ENCODE results near the gene NBAS. TPM values are rescaled to one million over a fixed set of nuclear protein-coding genes. Genes with fewer than 3 reads are reported as not detected.

Gene NBAS
- total and polyA plus RNA-seq, 12 donors, result 26.4 to 79.1 (median 56.3) TPM

GRCh38 chr2:15457868-15458267, 103.3 kb downstream of the NBAS start:
- H3K9me3 ChIP-seq, result no peaks in the 10 kb centered on the region
- TF ChIP-seq, protein P1, sequence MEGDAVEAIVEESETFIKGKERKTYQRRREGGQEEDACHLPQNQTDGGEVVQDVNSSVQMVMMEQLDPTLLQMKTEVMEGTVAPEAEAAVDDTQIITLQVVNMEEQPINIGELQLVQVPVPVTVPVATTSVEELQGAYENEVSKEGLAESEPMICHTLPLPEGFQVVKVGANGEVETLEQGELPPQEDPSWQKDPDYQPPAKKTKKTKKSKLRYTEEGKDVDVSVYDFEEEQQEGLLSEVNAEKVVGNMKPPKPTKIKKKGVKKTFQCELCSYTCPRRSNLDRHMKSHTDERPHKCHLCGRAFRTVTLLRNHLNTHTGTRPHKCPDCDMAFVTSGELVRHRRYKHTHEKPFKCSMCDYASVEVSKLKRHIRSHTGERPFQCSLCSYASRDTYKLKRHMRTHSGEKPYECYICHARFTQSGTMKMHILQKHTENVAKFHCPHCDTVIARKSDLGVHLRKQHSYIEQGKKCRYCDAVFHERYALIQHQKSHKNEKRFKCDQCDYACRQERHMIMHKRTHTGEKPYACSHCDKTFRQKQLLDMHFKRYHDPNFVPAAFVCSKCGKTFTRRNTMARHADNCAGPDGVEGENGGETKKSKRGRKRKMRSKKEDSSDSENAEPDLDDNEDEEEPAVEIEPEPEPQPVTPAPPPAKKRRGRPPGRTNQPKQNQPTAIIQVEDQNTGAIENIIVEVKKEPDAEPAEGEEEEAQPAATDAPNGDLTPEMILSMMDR (IDR thresholded peaks at IDR 0.05), result no peak
- ATAC-seq (no peak), DNase-seq (no peak)
- peaks cover 0 to 11% (median 0%) of the 10 kb centered on the region in 9 donors for H3K4me1 ChIP-seq
- intact Hi-C loops (cut with DNase I), result no loop called here
- no peaks in the 10 kb centered on the region for H3K27me3 ChIP-seq
- WGBS, 2 donors, result 87 to 88% methylated on average over 5 of the region's 5 CpGs
- H3K36me3 ChIP-seq, result peaks cover 0 to 98% (median 8%) of the 10 kb centered on the region in 9 donors
- no peak overlapping the region for H3K4me3 ChIP-seq
- no peak overlapping the region for H3K27ac ChIP-seq

DNA sequence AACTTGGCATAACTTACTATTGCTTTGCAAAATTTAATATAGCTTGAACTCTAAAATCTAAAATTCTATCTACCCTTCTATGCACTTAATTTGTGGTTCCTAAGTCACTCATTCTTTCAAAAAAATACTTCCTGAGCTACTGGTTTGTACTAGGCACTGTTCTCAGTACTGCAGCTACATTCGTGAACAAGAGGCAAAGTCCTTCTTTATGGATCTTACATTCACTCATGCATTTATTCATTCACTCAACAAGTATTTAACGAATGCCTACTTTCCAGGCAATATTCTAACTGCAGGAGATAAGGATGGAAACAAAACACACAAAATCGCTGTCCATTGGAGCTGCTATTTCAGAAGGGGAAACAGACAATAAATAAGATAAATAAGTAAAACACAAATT, 104.8 kb downstream of the NBAS start:
- TF ChIP-seq, protein P1 (IDR thresholded peaks at IDR 0.05), result no peak
- DNase-seq (no peak), ATAC-seq (no peak)
- peaks cover 0 to 91% (median 4%) of the 10 kb centered on the region in 9 donors for H3K36me3 ChIP-seq
- H3K4me3 ChIP-seq, result no peak overlapping the region
- no peaks in the 10 kb centered on the region for H3K27me3 ChIP-seq
- 67 to 72% methylated on average over 3 of the region's 3 CpGs for WGBS, 2 donors
- no peak overlapping the region for H3K27ac ChIP-seq
- intact Hi-C loops (cut with DNase I), result no loop called here
- H3K4me1 ChIP-seq, result peaks cover 0 to 11% (median 0%) of the 10 kb centered on the region in 9 donors
- H3K9me3 ChIP-seq, result no peaks in the 10 kb centered on the region

- TF ChIP-seq, protein P1 (IDR thresholded peaks at IDR 0.05), result no peak
- H3K4me3 ChIP-seq, result no peak overlapping the region
- no peak overlapping the region for H3K27ac ChIP-seq
- H3K36me3 ChIP-seq, result peaks cover 0 to 44% (median 0%) of the 10 kb centered on the region in 9 donors
- peaks cover 0 to 26% (median 7%) of the 10 kb centered on the region in 9 donors for H3K4me1 ChIP-seq
- no peak for ATAC-seq
- DNase-seq, result no peak
- 97 to 98% methylated on average over 2 of the region's 2 CpGs for WGBS, 2 donors
- no peaks in the 10 kb centered on the region for H3K27me3 ChIP-seq
- peaks cover 0 to 12% (median 0%) of the 10 kb centered on the region in 11 donors for H3K9me3 ChIP-seq
- intact Hi-C loops (cut with DNase I), result no loop called here
These were observed 110.3 kb downstream of the NBAS start for GRCh38 chr2:15450808-15451207.

DNA sequence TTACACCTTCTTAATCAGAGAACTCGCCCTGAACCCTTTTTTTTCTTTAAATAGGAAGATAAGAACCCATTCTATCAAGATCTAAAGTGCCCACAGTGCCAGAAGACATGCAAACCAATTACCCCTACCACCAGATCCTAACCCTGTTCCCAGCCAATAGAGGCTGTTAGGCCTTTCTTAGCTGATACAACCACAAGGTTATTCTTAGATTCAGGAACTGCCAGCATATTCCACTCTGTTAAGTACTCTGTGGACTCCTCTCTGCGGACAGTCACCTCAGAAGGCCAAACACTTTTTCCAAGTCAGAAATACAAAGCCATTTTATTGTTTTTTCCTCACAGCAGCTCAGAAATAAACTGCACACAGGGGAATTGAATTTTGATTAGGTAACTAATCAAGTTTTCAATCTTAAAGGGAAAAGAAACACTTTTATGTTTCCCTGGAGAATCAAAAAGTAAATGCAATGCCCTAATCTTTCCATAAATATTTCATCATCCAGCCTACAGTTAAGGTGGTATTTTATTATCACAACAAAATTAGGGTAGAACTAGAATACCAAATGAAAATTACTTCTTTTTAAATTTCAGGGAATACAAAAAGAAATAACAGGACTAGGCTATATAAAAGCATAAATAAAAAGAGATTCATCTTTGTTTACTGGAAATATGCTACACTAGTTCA, 111.4 kb downstream of the NBAS start:
- 34 to 39% methylated on average over 2 of the region's 2 CpGs for WGBS, 2 donors
- Histone ChIP-seq H3K36me3 (peaks cover 0 to 38% (median 0%) of the 10 kb centered on the region in 9 donors), H3K27me3 (no peaks in the 10 kb centered on the region), H3K4me3 (no peak overlapping the region), H3K4me1 (peaks cover 0 to 26% (median 7%) of the 10 kb centered on the region in 9 donors), H3K27ac (peak overlapping the region; percentile 42 to 80 (median 59)), H3K9me3 (peaks cover 0 to 12% (median 0%) of the 10 kb centered on the region in 11 donors)
- intact Hi-C loops (cut with DNase I), result loop anchor here in 1 of 10 donors (5.0 kb wide), 1 partner anchor 758 kb away; no protein-coding TSS in a partner anchor
- DNase-seq (no peak), ATAC-seq (peak; percentile 64 to 97 (median 92))
- TF ChIP-seq, protein P1 (IDR thresholded peaks at IDR 0.05), result peak in 1 of 9 donors; percentile 5

Data from heart right ventricle (tissue), 16 donors.